ENCODE results near the gene CAMK2A.

CAMK2A gene

DNA sequence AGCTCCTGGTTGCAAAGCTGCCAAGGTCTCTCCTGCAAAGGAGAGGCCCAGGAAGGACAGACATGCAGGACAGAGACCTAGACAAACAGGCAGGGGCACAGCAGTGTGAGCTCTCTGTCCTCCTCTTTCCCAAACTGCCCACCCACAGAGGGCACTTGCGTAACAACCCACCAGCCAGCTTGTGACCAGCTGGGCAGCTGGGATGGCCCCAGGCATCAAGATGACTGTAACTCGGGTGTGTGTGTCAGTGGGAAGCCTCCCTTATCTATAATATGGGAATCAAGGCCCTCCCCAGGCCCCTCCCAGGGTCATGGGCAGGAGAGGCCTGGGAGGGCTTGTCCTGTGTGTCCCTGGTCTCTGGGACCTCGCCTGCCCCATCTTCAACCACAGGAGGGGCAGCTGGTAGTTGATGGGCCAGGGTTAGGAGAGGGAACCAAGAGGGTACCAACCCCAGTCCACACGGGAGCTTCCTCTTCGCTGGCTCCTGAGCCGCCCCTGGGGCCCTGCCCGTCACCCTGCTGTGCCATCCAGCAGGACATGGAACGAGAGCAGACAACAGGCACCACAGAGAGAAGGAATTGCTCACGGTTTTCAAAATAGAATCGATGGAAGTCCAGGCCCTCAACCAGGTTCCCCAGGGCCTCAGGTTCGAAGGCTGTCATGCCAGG is 61.8 kb downstream of the CAMK2A start:
- DNase-seq, result no peak

DNA sequence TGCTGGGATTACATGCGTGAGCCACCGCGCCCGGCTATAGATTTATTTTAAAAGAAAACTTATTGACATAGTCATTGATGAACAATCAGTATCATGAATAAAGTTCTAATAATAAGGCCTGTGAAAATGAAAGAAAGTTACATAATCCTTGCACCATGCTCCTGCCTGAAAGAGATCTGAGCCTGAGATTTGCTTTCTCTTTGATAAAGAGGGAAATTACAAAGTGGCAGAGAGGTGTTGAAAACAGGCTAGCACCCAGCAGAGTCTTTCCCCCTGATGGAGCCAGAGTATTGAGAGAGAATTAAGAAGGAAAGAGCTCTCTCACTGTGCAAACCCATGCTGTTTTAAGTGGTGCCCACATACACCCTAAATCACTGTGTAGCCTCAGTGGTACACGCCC is 62.5 kb downstream of the CAMK2A start:
- DNase-seq, result no peak

DNA sequence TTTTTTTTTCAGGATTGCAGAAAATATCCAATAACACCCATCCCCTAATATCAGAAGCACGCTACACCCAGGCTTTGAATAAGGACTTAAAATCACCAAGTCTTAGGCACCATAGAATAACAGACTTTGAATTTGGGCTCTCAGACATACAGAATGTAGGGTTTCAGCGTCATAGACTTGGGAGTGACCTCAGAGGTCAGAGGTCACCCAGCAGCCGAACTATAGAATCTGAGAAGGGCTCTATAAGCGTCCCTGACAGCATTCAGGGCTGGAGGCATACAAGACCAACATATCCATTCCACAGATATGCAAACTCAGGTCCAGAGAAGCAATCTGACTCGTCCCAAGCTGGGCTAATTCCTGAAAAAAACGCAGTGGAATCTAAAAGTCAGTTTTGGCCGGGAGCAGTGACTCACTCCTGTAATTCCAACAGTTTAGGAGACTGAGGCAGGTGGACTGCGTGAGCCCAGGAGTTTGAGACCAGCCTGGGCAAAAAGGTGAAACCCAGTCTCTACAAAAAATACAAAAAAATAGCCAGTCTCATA is 65.0 kb downstream of the CAMK2A start:
- no peak for DNase-seq

DNA sequence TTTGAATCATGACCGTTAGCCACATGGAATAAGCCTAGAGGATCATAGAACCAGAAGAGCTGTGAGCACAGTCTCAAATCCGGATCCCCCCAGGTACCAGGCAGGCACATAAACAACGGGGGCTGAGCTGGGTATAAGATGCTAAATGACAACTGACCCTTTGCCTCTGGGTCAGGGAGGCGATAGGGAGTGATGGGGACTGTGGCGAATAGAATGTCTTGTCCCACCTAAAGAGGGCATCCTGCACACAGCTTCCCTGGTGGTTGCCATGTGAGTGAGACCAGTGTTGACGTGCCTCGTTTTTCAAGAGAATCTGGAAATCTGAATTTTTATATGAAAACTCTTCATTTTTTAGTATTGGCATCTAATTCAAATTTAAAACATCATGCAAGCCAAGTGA is 66.1 kb downstream of the CAMK2A start:
- no peak for DNase-seq

- no peak for DNase-seq
Measured at GRCh38 chr5:150222906-150223305, 66.7 kb downstream of the CAMK2A start.

DNA sequence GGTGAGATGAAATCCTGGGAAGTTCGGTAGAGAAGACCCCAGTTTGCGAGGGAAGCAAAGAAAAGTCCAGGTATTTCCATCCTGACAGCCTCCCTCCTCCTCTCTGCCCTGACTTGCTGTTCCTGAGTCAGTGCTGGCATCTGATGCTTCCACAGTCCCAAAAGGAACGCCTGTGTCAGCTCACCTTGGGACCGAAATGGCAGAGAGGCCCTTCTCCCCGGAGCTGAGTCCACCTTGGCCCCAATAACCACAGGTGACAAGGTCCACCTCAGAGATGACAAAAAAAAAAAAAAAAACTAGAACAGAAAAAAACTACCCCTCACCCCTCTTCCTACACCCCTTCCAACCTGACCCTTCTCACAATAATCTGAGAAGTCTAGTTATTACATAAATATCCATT is 68.1 kb downstream of the CAMK2A start:
- no peak for DNase-seq

GRCh38 chr5:150219861-150220260 is 69.7 kb downstream of the CAMK2A start:
- no peak for DNase-seq

DNA sequence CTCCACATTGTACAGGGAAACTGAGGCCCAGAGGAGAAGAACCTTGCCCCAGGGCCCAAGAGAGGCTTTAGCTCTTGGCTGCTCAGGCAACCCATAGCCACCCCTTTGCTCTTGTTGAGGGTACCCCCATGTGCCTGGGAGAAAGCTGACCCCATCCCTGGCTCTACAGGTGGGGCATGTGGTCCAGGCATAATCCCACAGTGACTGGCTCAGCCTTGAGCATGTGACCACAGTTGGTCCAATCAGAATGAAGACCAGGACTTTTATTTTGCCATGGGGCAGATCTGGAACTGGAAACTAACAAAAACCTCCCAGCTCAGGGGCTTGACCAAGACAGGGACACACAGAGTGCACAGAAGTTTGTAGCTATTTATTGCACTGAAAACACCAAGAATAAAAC is 70.4 kb downstream of the CAMK2A start:
- no peak for DNase-seq

DNA sequence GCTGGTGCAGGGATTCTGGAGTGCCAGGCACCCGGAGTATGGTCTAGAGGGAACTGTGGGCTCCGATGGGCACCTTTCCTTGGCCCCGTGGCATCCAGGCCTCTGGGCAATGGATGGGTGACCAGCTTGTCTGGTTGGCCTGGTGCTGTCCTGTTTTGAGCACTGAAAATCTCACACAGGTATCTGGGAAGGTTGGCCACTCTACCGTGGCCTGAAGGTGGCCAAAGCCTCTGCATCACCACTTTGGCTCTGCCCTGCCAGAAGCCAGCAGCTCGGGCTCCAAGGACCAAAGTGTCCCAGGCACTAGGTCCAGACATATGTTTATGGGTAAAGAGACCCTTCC is 70.9 kb downstream of the CAMK2A start:
- no peak for DNase-seq

DNA sequence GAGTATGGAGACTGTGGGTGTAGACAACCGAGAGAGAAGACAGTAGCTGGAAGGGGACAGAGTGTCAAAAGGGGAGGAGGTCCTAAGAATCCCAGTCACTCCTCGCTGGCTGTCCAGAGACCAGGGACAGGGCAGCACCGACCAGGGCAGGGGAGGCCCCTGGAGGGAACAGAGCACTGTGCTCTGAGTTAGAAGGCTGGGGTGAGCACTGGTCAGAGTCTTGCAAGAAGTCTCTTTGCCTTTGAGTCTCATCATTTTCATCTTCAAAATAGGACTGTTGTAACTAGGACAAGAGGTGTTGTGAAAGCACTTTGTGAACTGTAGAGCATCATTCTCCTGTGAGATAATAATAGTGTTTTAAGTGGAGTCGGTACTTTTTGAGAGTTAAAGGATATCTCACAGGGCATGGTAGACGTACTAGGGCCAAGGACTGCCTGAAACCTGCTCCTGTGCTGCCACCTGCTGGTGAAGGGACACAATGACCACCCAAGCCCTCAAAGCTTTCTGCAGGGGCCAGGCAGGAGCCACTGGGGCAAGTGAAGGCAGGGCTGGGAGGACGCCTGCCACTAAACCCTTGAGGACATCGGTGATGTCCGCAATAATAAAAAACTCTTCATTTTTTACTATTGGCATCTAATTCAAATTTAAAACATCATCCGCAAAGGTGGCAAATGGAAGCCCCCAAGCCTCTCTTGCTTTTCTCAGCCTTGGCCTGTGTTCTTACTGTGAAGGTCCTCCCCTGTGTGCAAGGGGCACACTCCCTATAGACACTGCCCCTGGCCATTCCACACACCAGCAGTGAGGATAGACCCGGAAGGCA is 71.5 kb downstream of the CAMK2A start:
- DNase-seq, result peak; percentile 62

DNA sequence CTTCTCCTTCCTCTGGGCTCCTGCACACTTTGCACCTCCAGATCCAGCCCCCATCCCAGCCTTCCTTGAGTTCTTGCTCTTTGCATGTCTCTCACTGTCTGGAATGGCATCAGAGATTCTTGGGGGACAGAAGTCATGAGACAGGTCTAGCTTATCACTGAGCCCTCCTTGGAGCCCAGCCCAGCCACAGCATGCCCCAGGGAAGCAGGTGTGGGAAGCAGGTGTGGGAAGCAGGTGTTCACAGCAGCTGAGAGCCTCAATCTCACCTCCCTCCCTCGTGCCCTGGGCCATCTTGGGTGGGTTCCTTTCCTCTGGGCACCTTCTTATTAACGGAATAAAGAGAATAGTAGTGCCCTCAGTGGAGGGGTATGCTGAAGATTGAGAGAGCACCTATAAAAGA is 72.5 kb downstream of the CAMK2A start:
- DNase-seq, result no peak

- DNase-seq, result no peak
Measured at GRCh38 chr5:150215979-150216944, 73.3 kb downstream of the CAMK2A start.

DNA sequence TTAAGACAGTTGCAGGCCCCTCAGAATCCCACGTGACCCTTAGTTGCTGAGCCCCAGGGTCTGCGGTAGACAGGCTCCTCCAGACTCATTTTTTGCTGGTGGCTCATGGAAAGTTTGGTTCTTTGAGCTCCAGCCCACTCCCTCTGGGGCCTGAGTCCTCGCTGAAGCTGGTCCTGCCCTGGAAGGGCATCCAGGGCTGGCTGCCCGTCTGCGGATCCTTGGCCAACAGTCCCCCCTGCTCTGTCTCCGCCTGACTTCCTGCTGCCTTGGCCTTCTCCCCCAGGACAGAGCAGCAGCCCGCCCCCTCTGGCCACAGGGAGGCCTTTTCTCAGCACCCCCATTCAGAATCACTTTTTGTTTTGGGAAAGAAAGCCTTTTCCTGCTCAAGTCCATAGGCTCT is 75.3 kb downstream of the CAMK2A start:
- DNase-seq, result no peak

DNA sequence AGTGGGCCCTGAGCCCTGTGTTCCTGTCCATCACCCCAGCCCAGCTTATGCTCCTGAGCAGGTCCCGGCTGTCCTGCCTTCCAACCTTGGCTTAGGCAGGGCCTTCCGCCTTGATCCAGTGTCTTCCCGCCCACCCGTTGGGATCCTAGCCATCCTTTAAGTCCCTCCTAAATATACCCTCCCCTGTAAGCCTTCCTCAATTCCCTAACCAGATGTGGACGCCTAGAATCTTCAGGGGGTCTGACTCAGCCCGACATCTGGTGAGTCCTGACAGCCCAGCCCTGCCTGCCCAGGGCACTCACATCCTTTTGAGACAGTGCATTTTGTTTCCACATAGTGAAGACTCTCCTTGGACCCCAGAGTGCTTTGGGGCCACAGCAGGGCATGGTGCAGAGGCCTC is 76.0 kb downstream of the CAMK2A start:
- no peak for DNase-seq

DNA sequence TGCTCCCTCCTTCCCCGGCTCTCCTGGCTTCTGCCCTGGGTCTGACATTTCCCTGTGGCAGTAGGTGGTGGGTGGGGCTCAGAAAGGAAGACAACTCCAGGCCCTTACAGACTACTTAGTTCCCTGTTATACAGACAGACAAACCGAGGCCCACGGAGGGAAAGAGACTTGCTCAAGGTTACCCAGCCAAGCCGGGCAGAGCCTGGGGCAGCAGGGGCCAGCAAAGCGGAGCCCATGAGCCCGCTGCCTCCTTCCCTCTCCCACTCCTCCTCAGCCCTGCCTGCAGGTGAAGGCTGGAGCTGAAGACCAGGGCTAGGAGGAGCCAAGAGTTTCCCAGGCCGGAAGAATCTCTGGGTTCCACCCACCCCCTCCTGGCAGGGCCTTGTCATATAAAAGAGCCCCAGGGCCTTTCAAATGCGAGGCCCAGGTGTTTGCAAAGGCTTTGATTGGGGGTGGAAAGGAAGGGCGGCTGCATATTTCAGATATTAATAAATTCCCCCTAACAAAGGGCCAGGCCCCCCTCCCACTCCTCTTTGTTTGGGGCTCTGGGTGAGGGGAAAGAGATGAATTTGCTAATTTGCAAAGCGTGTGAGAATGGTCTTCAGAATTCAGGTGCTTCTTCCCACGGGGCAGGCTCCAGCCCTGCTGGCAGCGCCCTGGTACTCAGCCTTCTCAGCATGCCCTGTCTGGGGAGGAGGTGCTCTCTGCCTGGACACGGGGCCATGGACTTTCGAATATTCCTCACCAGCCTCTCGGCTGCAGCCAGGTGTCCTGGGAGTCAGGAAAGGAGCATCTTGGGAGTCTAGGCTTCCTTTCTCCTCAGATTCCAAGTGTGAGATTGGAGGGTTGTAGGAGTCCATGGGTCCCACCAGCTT is 78.2 kb downstream of the CAMK2A start:
- DNase-seq, result no peak

GRCh38 chr5:150210644-150211043 is 78.9 kb downstream of the CAMK2A start:
- DNase-seq, result no peak

GRCh38 chr5:150209099-150209635 is 80.4 kb downstream of the CAMK2A start:
- DNase-seq, result no peak

DNA sequence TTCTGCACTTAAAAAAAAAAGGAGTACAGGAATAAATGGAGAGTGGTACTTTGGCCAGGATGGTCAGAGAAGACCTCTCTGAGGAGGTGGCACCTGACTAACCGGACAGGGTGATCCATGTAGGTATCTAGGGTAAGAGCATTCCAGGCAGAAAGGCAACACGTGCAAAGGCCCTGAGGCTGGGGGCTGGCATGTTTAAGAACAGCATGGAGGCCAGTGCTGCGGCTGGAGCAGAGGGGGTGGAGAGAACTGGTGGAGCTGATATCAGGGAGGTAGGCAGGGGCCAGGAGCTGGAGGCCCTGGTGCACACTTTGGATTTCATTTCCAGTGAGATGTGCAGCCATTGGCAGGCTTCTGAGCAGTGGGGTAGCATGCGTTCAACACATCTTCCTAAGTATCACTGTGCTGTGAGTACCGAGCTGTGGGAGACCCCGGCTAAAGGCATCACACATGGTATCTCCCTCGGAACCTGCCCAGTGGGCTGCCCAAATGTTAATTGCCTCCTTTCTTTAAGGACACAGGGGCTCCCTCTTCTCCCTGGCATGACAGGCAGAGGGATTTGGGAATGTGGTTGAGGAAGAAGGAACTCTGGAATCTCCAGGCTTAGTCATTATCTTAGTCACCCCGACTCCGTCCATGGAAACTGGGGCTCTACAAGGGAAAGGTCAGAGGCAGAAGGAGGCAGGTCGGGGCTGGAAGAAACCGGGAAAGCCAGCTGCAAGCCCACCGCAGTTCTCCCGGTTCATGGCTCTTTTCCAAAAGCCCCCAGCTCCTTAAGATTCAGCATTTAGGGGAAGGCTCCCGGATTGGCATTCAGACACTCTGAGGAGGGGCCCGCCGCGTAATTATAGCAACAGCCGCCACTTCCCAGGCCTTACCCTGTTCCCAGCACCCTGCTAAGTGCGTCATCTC is 81.1 kb downstream of the CAMK2A start:
- DNase-seq, result no peak

GRCh38 chr5:150206779-150207115 is 82.8 kb downstream of the CAMK2A start:
- DNase-seq, result no peak

- no peak for DNase-seq
Measured at GRCh38 chr5:150206098-150206778, 83.3 kb downstream of the CAMK2A start.
